HG03575 (cell line): ENCODE results near the gene GDE1.

ENCODE experiments used
- ATAC-seq: cut with Tn5 transposase; IDR thresholded peaks from one replicate; pipeline ENCODE4 v1.9.1; 2021; ENCODE audit not compliant: unreplicated experiment, insufficient number of reproducible peaks, low FRiP score; ENCODE audit errors: extremely low read depth

GDE1 gene

DNA sequence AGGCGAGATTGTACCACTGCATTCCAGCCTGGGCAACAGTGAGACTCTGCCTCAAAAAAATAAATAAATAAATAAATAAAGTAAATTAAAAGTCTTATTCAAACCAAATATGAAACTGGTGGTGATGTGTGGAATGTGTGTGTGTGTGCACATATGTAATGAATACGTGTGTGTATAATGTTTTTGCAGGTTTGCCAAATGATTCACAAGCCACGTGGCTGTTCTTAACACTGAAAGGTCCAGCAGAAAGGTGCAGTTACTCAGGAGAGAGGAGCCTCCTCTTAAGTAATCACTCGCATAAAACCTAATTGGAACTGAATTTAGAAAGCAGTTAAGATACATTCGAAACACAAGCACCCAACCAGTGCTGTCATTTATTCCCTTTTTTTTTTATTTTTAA is 22.9 kb downstream of the GDE1 start:
- no peak for ATAC-seq

DNA sequence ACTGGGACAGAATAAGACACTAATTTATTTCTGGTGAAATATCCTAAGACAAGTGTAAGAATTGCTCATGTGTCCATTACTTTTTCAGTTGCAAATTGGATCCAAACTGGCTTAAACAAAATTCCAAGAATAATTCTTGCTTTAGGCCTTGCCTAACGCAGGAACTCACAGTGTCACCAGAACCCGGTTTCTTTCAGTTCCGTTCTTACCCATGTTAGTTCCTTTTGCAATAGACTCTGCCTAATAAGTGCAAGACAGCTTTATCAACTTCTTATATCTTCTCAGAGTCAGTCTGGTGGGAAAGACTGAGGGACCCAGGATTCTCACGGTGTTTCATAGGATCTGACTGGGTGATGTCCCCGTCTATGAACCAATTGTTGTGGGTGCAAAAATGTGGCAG is 24.7 kb downstream of the GDE1 start:
- ATAC-seq: no peak

DNA sequence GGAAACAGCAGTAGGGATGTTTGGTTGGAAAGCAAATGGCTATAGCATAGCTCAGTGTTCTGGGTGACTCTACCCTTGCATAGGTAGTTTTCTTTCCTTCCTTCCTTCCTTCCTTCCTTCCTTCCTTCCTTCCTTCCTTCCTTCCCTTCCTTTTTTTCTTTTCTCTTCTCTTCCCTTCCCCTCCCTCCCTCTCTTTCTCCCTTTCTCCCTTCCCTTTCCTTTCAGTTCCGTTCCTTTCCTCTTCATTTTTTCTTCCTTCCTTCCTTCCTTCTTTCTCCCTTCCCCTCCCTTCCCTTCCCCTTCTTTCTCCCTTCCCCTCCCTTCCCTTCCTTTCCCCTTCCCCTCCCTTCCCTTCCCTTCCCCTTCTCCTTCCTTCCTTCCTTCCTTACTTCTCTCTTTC is 31.3 kb downstream of the GDE1 start:
- no peak for ATAC-seq

DNA sequence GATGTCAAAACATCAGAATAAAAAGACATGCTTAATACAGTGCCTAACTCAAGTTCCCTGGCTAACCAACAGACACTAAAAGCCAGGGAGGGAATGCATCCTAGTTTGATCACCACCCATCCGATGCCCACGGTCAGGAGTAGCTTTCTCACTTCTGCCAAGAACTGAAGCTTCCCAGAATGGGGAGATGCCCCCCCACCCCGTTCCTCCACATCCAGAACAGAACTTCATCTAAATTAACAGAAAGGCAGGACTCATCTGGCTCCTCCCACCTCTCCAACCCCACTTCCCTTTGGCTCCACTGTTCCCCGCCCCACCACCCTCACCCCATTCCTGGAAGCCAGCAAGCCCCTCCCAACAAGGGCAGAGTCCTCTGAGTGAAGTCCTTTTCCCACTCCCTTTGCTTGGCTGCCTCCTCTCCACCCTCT is 33.7 kb downstream of the GDE1 start:
- no peak for ATAC-seq

DNA sequence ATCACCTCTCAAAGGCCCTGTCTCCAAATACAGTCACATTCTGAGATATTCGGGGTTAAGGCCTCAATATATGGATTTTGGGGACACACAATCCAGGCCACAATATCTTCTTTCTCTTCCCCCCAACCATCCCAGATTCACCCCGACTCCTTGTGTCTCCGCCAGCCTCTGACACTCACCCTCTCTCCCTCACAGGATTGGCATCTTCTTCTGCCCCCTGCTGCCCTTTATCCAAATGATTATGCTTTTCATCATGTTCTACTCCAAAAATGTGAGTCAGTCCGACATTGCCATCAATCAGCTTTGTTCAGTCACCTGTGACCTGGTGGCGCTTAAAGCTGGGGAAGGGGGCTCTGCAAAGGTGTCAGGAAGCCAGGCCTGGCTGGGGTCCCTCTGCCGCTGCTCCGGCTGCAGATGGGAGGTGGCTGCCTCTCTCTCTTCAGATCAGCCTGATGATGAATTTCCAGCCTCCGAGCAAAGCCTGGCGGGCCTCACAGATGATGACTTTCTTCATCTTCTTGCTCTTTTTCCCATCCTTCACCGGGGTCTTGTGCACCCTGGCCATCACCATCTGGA is 35.1 kb downstream of the GDE1 start:
- ATAC-seq: no peak

DNA sequence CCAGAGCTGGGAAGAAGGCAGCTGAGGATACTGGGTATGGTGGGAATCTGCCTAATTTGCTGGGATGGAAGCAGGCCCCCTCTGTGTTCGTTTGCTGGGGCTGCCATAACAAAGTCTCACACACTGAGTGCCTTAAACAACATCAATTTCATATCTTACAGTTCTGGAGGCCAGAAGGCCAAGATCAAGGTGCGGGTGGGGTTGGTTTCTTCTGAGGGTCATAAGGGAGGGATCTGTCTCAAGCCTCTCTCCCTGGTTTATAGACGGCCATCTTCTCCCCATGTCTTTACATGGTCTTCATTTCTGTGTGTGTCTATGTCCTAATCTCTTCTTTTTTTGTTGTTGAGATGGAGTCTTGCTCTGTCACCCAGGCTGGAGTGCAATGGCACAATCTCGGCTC is 35.8 kb downstream of the GDE1 start:
- no peak for ATAC-seq

DNA sequence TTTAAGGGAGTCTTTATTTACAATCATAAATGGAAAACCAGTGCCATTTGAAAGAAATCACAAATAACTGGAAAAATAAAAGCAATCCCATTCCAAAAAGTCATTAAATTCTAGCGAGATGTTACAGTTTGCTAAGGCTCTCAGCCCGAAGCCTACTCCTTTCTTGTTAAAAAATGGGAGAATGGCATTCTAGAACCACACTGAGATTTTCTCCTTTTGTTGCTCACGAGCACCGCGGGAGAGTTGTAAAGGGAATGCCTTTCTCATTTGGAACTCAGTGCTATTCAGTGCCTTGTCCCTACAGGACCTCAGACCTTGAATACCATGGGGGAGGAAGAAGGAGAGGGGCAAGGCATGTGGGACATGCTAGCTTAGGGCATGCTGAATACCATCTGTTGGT is 36.3 kb downstream of the GDE1 start:
- ATAC-seq: no peak

DNA sequence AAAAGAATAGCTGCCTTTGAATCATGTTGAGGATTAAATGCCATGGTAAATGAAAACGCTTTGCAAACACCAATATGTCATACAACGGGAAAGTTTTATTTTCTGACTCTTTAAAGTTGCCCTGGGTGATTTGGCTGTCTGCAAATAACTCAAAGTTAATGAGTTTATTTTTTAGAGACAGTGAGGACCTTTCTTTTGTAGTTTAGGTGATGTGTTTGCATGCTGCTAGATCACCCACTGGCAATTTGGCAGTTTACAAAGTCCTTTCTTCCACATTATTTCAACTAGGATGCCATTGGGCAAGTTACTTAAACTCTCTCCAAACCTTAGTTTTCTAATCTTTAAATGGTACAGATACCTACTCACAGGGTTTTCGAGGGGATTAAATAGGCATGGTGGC is 37.8 kb downstream of the GDE1 start:
- ATAC-seq: no peak

DNA sequence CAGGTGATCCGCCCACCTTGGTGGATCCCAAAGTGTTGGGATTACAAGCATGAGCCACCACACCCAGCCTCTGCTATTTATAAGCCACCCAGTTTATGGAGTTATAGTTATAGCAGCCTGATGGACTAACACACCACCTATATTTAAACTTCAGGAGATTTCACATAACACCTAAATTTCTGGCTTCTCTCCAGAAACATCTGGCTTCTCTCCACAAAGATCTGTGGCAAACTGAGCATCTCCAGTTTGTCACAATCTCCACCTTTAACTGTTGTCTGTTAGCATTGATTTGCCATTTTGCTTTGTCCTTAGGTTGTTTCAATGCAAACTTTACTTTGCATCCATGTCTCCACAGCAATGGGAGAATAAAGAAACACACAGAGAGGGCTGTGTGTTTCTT is 39.6 kb downstream of the GDE1 start:
- ATAC-seq: no peak

DNA sequence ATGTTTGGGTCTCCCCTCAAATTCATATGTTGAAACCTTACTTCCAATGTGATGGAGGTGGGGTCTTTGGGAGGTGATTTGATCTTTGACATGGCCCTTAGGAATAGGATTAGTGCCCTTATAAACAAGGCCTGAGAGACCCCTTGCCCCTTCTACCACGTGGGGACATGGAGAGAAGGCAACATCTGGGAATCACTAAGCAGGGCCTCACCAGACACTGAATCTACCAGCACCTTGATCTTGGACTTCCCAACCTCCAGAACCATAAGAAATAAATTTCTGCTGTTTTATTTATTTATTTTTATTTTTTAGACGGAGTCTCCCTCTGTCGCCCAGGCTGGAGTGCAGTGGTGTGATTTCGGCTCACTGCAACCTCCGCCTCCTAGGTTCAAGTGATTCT is 40.1 kb downstream of the GDE1 start:
- no peak for ATAC-seq

DNA sequence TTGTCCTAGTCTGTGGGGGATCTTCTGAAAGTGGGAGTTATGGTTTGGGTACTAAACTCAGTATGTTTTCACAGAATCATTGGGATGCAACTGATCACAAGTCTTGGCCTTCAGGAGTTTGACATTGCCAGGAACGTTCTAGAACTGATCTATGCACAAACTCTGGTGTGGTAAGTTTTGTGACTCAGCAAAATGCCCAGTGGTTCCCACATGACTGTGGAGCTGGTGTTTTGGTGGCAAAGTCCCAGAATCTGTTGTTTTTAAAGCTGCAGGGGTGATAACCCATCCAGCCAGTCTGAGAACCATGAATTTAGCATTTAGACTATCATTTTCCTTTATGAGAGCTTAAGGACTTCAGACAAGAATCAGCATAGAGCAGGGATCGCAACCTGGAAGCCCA is 40.6 kb downstream of the GDE1 start:
- no peak for ATAC-seq

DNA sequence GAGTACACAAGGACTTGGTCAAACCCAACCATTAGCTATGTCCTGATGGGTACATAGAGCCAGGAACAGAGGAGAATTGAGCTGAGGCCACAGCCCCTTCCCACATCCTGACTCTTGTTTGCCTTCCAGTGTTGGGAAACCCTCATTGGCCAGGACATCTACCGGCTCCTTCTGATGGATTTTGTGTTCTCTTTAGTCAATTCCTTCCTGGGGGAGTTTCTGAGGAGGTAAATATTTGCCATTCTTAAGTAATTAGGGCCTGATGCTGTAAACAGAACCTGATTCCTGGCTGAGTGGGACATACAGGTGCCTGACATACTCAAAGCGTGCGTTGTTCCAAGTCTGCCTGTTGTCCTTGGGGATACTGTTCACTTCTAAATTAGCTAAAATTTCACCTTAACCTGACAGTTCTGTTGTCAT is 42.6 kb downstream of the GDE1 start:
- no peak for ATAC-seq

DNA sequence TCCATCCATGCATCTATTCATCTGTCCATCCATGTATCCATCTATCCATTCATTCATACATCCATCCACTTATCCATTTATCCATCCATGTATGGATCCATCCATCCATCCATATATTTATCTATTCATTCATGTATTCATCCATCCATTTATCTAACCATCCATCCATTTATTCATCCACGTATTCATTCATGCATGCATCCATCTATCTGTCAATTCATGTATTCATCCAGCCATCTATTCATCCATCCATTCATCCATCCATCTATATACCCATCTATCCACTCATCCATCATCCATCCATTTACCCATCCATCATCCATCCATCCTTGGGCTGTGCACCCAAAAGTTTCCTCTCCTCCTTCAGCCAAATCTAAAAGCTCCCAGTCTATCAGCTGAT is 43.4 kb downstream of the GDE1 start:
- ATAC-seq: no peak

DNA sequence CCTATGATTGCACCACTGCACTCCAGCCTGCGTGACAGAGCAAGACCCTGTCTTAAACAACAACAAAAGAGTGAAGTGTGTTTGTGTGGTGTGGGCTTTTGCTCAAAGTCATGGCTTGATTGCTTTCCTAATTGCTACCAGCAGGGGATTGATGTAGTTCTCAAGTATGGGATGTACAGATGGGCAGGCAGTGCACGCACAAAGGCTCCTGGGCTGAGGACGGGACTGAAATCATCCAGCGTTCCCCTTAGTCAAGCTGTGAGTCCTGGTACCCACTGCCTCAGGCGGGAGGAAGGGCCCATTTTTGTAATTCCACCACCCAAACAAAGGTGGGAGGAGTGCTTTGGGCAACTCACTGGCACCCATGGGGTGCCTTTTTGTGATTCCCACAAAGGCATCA is 47.3 kb downstream of the GDE1 start:
- no peak for ATAC-seq

DNA sequence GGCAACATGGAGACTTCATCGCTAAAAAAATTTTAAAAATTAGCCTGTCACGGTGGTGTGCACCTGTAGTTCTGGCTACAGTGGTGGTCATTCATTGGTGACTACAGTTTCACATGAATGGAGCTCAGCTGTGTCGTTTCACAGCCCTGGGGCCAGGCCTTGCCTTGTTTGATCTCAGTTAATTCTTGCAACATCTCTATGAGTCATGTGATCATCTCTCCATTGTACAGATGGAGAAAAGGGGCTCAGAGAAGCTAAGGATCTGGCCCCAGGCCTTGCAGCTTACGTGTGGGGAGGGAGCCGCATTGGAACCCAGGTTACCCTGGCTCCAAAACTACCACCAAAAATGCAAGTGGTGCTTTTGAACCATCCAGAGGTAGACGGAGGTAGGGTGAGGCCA is 49.4 kb downstream of the GDE1 start:
- no peak for ATAC-seq

DNA sequence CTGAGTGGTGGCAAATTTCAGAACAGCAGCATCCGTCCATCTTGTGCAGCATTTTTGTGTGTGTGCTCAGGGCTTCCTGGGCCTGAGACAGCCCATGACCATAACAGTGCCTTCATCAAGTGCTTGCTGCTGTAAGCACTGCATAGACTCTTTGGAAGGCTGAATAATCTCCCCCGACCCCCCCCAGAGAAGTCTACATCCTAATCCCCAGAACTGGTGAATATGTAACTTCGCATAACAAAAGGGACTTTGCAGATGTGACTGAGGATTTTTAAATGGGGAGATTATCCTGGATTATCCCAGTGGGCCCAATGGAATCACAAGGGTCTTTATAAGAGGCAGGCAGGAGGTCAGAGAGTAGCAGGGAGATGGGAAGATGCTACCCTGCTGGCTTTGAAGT is 53.6 kb downstream of the GDE1 start:
- ATAC-seq: no peak

DNA sequence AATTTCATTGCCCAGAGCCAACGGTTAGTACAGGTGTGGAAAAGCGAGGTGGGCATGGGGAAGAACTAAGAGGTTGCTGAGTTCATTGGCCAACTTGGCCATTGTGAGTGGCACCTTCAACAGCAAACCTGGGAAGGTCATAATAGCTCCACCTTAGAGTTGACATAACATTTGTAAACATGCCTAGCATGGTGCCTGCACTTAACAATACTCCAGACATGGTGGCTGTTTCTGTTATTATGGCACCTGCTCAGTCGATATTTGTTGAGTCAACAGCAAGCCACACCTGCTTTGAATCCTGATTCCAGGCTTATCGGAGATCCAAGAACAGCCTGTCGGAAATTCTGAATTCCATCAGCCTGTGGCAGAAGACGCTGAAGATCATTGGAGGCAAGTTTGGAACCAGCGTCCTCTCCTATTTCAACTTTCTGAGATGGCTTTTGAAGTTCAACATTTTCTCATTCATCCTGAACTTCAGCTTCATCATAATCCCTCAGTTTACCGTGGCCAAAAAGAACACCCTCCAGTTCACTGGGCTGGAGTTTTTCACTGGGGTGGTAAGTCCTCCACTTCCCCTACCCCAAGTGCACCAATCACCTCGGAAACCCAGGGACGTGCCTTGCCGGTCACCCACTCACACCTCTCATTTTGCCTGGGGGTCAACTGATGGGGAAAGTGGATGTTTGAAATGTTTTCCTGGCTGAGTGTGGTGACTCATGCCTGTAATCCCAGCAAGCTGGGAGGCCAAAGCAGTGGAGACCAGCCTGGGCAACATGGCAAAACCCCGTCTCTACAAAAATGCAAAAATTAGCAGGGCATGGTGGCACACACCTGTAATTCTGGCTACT is 58.2 kb downstream of the GDE1 start:
- no peak for ATAC-seq

DNA sequence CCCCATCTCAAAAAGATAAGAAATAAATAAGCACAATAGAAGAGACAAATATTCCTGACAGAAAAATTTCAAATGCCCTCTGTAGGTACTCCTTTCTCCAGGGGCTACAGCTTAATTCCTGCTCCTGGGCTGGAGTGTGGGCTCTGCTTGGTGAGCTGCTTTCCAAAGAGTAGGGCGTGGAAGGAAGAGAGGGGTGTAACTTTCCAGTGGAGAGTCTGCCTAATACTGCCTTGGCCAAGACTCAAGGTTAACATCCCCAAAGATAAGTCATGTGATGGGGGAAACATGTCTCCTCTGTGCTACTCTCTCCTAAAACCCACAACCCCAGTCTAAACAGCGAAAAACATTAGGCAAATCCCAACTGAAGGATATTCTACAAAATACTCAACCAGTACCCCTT is 61.5 kb downstream of the GDE1 start:
- no peak for ATAC-seq

DNA sequence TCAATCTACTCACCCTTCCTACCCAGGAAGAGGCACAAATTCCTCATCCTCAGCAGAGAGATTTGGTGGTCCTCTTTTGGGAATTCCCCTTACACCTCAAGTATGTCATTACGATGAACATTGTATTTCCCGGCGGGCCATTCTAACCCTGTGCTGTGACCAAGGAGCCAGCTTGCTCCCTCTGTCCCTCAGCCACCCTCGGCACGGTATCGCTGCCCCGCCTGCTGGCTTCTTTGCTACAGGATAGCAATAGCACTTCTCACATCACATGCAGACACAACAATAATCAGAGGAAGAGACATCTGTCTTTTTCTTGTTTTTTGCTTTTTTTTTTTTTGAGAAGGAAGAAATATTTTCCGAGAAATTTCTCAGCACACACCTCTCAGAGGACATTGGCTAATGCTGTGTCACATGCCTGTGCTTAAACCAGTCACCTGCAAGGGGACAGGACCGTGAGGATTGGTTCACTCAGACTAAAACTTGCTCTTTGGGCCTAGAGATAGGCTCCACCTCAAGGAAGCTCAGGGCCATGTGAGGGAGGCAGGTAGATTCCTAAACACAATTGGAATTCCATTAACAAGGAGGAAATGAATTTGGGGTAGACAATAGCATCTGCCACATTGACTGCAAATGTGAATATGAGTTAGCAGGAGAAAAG is 63.0 kb downstream of the GDE1 start:
- ATAC-seq: no peak
